Endothelial cell of umbilical vein (primary cell): ENCODE measurements around the gene DLG5.

Experiments used
- EZH2 ChIP-seq: IDR thresholded peaks from 2 replicates; pipeline ENCODE4 v1.6.1; 2012; ENCODE audit warnings: borderline replicate concordance, low read depth, mild to moderate bottlenecking, moderate library complexity, low read length, inconsistent platforms; ENCODE audit not compliant: severe bottlenecking
- FOS ChIP-seq: IDR thresholded peaks from 2 replicates; pipeline ENCODE4 v1.6.1; 2011; ENCODE audit warnings: mild to moderate bottlenecking, low read length, moderate library complexity, borderline replicate concordance; ENCODE audit not compliant: insufficient read depth
- JUN ChIP-seq: IDR thresholded peaks from 2 replicates; pipeline ENCODE4 v1.6.1; 2011; ENCODE audit warnings: borderline replicate concordance, low read depth; ENCODE audit not compliant: insufficient read length, insufficient read depth
- MYC ChIP-seq: IDR thresholded peaks from one replicate; pipeline ENCODE4 v1.6.1; 2011; ENCODE audit warnings: mild to moderate bottlenecking, low read depth, low read length
- POLR2A ChIP-seq: IDR thresholded peaks from 2 replicates; pipeline ENCODE4 v1.6.1; 2012; ENCODE audit warnings: low read depth, mild to moderate bottlenecking, control low read depth, low read length
- POLR2AphosphoS5 ChIP-seq: IDR thresholded peaks from 2 replicates; pipeline ENCODE4 v1.6.1; 2012; ENCODE audit warnings: low read depth, mild to moderate bottlenecking, control low read depth, low read length, moderate library complexity; ENCODE audit not compliant: insufficient read depth
- TF ChIP-seq, protein P1 (sequence below), 2 donors: IDR thresholded peaks; 1 replicate in 1 of 2; 2 replicates in 1 of 2; pipeline ENCODE4 v1.5.1; 2011; ENCODE audit warnings: low read length in 2 of 2, mild to moderate bottlenecking in 2 of 2, moderate library complexity in 2 of 2, control low read depth in 1 of 2, inconsistent platforms in 1 of 2, low read depth in 1 of 2; ENCODE audit not compliant: insufficient read depth in 1 of 2; ENCODE audit errors: extremely low read depth in 1 of 2
- TF ChIP-seq, protein P2 (sequence below): IDR thresholded peaks from 2 replicates; pipeline ENCODE4 v1.6.1; 2011; ENCODE audit not compliant: insufficient read depth, insufficient read length

DNA sequence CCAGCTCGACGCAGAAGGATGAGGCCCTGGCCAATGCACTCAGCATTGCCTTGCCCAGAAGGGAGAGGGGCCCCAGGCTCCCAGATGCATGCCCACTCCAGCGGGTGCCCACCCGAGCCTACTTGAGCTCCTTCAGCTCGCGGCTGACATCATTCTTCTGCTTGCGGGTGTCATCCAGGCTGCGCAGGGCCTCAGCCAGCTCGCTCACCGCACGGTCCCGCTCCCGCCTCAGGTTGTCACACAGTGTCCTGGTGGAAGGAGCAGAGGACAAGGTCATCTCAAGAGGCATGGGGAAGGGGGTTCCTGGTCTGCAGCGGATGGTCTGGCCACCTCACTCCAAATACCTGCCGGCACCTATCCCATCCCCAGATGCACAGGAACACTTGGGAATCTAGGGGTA lies 92.8 kb downstream of the DLG5 start:
- no peak for TF ChIP-seq POLR2AphosphoS5
- TF ChIP-seq, protein P1, sequence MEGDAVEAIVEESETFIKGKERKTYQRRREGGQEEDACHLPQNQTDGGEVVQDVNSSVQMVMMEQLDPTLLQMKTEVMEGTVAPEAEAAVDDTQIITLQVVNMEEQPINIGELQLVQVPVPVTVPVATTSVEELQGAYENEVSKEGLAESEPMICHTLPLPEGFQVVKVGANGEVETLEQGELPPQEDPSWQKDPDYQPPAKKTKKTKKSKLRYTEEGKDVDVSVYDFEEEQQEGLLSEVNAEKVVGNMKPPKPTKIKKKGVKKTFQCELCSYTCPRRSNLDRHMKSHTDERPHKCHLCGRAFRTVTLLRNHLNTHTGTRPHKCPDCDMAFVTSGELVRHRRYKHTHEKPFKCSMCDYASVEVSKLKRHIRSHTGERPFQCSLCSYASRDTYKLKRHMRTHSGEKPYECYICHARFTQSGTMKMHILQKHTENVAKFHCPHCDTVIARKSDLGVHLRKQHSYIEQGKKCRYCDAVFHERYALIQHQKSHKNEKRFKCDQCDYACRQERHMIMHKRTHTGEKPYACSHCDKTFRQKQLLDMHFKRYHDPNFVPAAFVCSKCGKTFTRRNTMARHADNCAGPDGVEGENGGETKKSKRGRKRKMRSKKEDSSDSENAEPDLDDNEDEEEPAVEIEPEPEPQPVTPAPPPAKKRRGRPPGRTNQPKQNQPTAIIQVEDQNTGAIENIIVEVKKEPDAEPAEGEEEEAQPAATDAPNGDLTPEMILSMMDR (IDR thresholded peaks at IDR 0.05; ENCODE audit: extremely low read depth in 1 of 2, insufficient read depth in 1 of 2, low read depth in 1 of 2, low read length in 2 of 2): no peak
- no peak for TF ChIP-seq EZH2
- TF ChIP-seq, protein P2, sequence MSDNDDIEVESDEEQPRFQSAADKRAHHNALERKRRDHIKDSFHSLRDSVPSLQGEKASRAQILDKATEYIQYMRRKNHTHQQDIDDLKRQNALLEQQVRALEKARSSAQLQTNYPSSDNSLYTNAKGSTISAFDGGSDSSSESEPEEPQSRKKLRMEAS: no peak
- no peak for TF ChIP-seq FOS
- TF ChIP-seq POLR2A: no peak
- TF ChIP-seq MYC: no peak
- TF ChIP-seq JUN: no peak
